Gastroesophageal sphincter (tissue), 4 donors: ENCODE data around the gene ZNF185. TPM values are rescaled to one million over a fixed set of nuclear protein-coding genes. Genes with fewer than 3 reads are reported as not detected.
"Not testable (repeated sequence)": the region's sequence is repeated elsewhere in the genome, so short reads cannot be mapped to it uniquely, and the experiment has no call there.

Source experiments
- ATAC-seq: fragments of 150-250 bp; one replicate; pipeline ENCODE4 v1.9.1; 2016; ENCODE audit warnings: mild to moderate bottlenecking, moderate library complexity
- H3K27ac ChIP-seq, 4 donors: fragments of 200-600 bp; sonication (generic) in 3 of 4; 1 replicate in 3 of 4; 2 replicates in 1 of 4; pipeline ENCODE4 v1.5.1; 2016 to 2019
- H3K27me3 ChIP-seq: fragments of 200-600 bp; sonication (generic); one replicate; pipeline ENCODE4 v1.5.1; 2019
- H3K36me3 ChIP-seq, 2 donors: fragments of 200-600 bp; sonication (generic); one replicate each; pipeline ENCODE4 v1.5.1; 2019; ENCODE audit warnings: control low read depth in 1 of 2
- H3K4me1 ChIP-seq, 3 donors: fragments of 200-600 bp; sonication (generic); 1 replicate in 2 of 3; 2 replicates in 1 of 3; pipeline ENCODE4 v1.5.1; 2016 to 2019; ENCODE audit warnings: control low read depth in 2 of 3
- H3K4me3 ChIP-seq, 2 donors: fragments of 200-600 bp; sonication (generic); one replicate each; pipeline ENCODE4 v1.5.1; 2019; ENCODE audit warnings: mild to moderate bottlenecking in 1 of 2, moderate library complexity in 1 of 2
- H3K9me3 ChIP-seq, 3 donors: fragments of 200-600 bp; sonication (generic); one replicate each; pipeline ENCODE4 v1.5.1; 2017 to 2019; ENCODE audit warnings: control low read depth in 2 of 3
- CTCF ChIP-seq, 4 experiments: fragments of 200-600 bp in 2 of 4; fragments of 450-650 bp in 2 of 4; sonication (generic) in 1 of 4; IDR thresholded peaks; one replicate each; pipeline ENCODE4 v1.5.1; 2017 to 2019; ENCODE audit warnings: antibody characterized with exemption in 4 of 4, mild to moderate bottlenecking in 2 of 4, moderate library complexity in 2 of 4
- EP300 ChIP-seq: sonication (generic); formaldehyde crosslinking; IDR thresholded peaks from one replicate; pipeline ENCODE4 v1.6.1; 2017; ENCODE audit warnings: antibody characterized with exemption, mild to moderate bottlenecking
- POLR2A ChIP-seq, 2 donors: fragments of 450-650 bp; IDR thresholded peaks; one replicate each; pipeline ENCODE4 v1.6.1; 2017; ENCODE audit warnings: antibody characterized with exemption in 2 of 2, mild to moderate bottlenecking in 2 of 2, moderate library complexity in 1 of 2
- POLR2AphosphoS5 ChIP-seq: sonication (generic); formaldehyde crosslinking; IDR thresholded peaks from one replicate; pipeline ENCODE4 v1.6.1; 2017; ENCODE audit warnings: antibody characterized with exemption
- WGBS, 2 donors: methylation state at CpG; one replicate each; pipeline ENCODE4 v1.1.5; 2018; ENCODE audit warnings: low coverage in 1 of 2; 5-methylcytosine and 5-hydroxymethylcytosine counted together
- total RNA-seq, 4 donors: library from RNA; depleted of rRNA; stranded (reverse); fragments of >200 nt; gene quantifications; one replicate each; pipeline ENCODE4 v1.1.0, GENCODE V29; 2016

ZNF185 gene
- total RNA-seq, 4 donors from 2014 or later = 2.7 to 13.7 (median 3.6) TPM

GRCh38 chrX:152908486-152908885 lies 10.6 kb downstream of the ZNF185 start:
- no peak for ATAC-seq
- no peaks in the 10 kb centered on the region for H3K27me3 ChIP-seq
- H3K9me3 ChIP-seq = no peaks in the 10 kb centered on the region
- H3K36me3 ChIP-seq = no peaks in the 10 kb centered on the region
- no peak overlapping the region for H3K27ac ChIP-seq
- WGBS, 2 donors = no CpG with 5 or more reads among the region's 14 CpGs
- H3K4me3 ChIP-seq = no peak overlapping the region
- no peak for TF ChIP-seq POLR2A (IDR thresholded peaks at IDR 0.05)
- TF ChIP-seq CTCF (IDR thresholded peaks at IDR 0.05) = no peak
- no peak for TF ChIP-seq EP300
- TF ChIP-seq POLR2AphosphoS5 = no peak
- peaks cover 0 to 4% (median 0%) of the 10 kb centered on the region in 3 donors for H3K4me1 ChIP-seq

- ATAC-seq, H3K4me3 ChIP-seq, H3K9me3 ChIP-seq, H3K27ac ChIP-seq, H3K27me3 ChIP-seq, H3K4me1 ChIP-seq, H3K36me3 ChIP-seq: not testable (repeated sequence)
- WGBS, 2 donors = 80 to 87% methylated on average over 6 to 7 of the region's 7 CpGs
These were observed 12.2 kb downstream of the ZNF185 start for GRCh38 chrX:152910018-152910417.

GRCh38 chrX:152912106-152912505 lies 14.2 kb downstream of the ZNF185 start:
- ATAC-seq = no peak
- Histone ChIP-seq H3K27ac (no peak overlapping the region), H3K9me3 (no peaks in the 10 kb centered on the region), H3K36me3 (no peaks in the 10 kb centered on the region), H3K27me3 (no peaks in the 10 kb centered on the region), H3K4me1 (no peaks in the 10 kb centered on the region), H3K4me3 (no peak overlapping the region)
- WGBS, 2 donors = 71% methylated on average over 4 of the region's 4 CpGs; no CpG with 5 or more reads in 1 of the 2 donors
- no peak for TF ChIP-seq POLR2AphosphoS5
- TF ChIP-seq EP300 = no peak
- TF ChIP-seq POLR2A (IDR thresholded peaks at IDR 0.05) = no peak

GRCh38 chrX:152912641-152913040 lies 14.8 kb downstream of the ZNF185 start:
- no peak for ATAC-seq
- no peak for TF ChIP-seq EP300
- TF ChIP-seq POLR2A (IDR thresholded peaks at IDR 0.05) = no peak
- TF ChIP-seq CTCF (IDR thresholded peaks at IDR 0.05) = no peak
- no peak for TF ChIP-seq POLR2AphosphoS5
- 83% methylated on average over 1 of the region's 7 CpGs; no CpG with 5 or more reads in 1 of the 2 donors for WGBS, 2 donors

GRCh38 chrX:152913346-152913745 lies 15.5 kb downstream of the ZNF185 start:
- no peaks in the 10 kb centered on the region for H3K27me3 ChIP-seq
- H3K4me3 ChIP-seq = no peak overlapping the region
- no peaks in the 10 kb centered on the region for H3K9me3 ChIP-seq
- TF ChIP-seq POLR2AphosphoS5 (no peak), EP300 (no peak), POLR2A (IDR thresholded peaks at IDR 0.05) (no peak), CTCF (IDR thresholded peaks at IDR 0.05) (no peak)
- no peak overlapping the region for H3K27ac ChIP-seq
- H3K4me1 ChIP-seq = no peaks in the 10 kb centered on the region
- WGBS, 2 donors = 100% methylated on average over 2 of the region's 10 CpGs; no CpG with 5 or more reads in 1 of the 2 donors
- no peaks in the 10 kb centered on the region for H3K36me3 ChIP-seq
- no peak for ATAC-seq

More at GRCh38 chrX:152912641-152913040, 14.8 kb downstream of the ZNF185 start:
- Histone ChIP-seq H3K36me3 (no peaks in the 10 kb centered on the region), H3K27me3 (no peaks in the 10 kb centered on the region), H3K27ac (no peak overlapping the region), H3K4me3 (no peak overlapping the region), H3K9me3 (no peaks in the 10 kb centered on the region), H3K4me1 (no peaks in the 10 kb centered on the region)

- no peaks in the 10 kb centered on the region for H3K27me3 ChIP-seq
- H3K4me3 ChIP-seq = no peak overlapping the region
- 83% methylated on average over 1 of the region's 6 CpGs; no CpG with 5 or more reads in 1 of the 2 donors for WGBS, 2 donors
- no peaks in the 10 kb centered on the region for H3K4me1 ChIP-seq
- ATAC-seq = no peak
- no peak for TF ChIP-seq CTCF (IDR thresholded peaks at IDR 0.05)
- no peak for TF ChIP-seq POLR2AphosphoS5
- no peak for TF ChIP-seq POLR2A (IDR thresholded peaks at IDR 0.05)
- no peak for TF ChIP-seq EP300
- H3K9me3 ChIP-seq = no peaks in the 10 kb centered on the region
- no peak overlapping the region for H3K27ac ChIP-seq
- no peaks in the 10 kb centered on the region for H3K36me3 ChIP-seq
These were observed 16.0 kb downstream of the ZNF185 start for GRCh38 chrX:152913910-152914309.
